HG03378 (cell line): Measurements from ENCODE around the gene SH3PXD2B.
"Not testable (repeated sequence)": the region's sequence is repeated elsewhere in the genome, so short reads cannot be mapped to it uniquely, and the experiment has no call there.

Experiments used
- ATAC-seq: cut with Tn5 transposase; IDR thresholded peaks from one replicate; pipeline ENCODE4 v1.9.1; 2021; ENCODE audit warnings: mild to moderate bottlenecking, moderate library complexity; ENCODE audit not compliant: unreplicated experiment

SH3PXD2B gene

GRCh38 chr5:172486451-172486850, 32.1 kb upstream of the SH3PXD2B start:
- ATAC-seq, result no peak

GRCh38 chr5:172485511-172486202, 31.3 kb upstream of the SH3PXD2B start:
- no peak for ATAC-seq

GRCh38 chr5:172484664-172485063, 30.3 kb upstream of the SH3PXD2B start:
- no peak for ATAC-seq

- ATAC-seq, result no peak
These were observed 28.1 kb upstream of the SH3PXD2B start for GRCh38 chr5:172482156-172483020.

DNA sequence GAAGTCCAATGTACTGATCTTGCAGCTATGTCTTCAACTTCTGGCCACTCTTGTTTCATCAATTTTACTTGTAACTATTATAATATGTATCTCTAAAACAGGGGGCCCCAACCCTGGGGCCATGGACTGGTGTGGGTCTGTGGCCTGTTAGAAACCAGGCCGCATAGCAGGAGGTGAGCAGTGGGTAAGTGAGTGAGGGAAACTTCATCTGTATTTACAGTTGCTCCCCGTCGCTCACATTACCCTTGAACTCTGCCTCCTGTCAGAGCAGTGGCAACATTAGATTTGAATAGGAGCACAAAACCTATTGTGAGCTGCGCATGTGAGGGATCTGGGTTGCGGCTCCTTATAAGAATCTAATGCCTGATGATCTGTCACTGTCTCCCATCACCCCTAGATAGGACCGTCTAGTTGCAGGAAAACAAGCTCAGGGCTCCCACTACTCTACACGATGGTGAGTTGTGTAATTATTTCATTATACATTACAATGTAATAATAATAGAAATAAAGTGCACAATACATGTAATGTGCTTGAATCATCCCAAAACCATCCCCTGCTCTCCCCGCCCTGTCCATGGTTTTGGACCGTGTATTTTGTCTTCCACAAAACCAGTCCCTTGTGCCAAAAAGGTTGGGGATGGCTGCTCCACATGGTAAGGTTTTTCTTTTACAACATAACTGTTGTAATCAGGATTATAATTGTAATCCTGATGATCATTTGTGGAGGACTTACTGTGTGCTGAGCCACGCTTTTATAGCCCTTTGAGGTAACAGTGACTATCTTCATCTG, 26.9 kb upstream of the SH3PXD2B start:
- no peak for ATAC-seq

DNA sequence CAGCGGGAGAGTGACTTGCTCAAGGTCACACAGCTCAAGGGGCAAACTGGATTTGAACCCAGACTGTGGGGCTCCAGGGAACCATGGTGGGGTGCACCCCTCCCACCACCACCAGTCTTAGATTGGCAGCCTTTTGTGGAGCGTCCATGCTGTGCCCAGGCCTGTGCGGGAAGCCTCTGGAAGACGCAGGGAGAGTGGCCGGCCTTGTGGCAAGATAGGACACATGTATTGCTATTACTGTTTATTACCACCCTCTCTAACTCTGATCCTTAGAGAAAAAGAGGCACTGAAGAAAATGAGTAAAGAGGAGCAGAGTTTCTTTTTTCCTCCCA, 25.4 kb upstream of the SH3PXD2B start:
- no peak for ATAC-seq

GRCh38 chr5:172479034-172479783, 24.9 kb upstream of the SH3PXD2B start:
- ATAC-seq, result no peak

- ATAC-seq, result not testable (repeated sequence)
These were observed 24.3 kb upstream of the SH3PXD2B start for GRCh38 chr5:172478695-172479033.

DNA sequence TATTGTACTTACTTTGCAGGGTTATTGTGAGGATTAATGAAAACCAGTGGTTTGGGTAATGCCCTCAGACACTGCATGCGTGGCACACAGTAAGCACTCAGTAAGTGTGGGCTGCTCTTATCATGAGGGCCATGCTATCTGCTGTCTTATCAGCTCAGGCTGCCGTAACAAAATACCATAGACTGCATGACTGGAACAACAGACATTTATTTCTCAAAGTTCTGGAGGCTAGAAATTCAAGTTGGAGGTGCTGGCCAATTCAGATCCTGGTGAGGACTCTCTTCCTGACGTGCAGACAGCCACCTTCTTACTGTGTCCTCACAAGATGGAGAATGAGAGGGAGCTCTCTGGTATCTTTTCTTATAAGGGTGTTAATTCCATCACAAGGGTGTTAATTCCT, 23.9 kb upstream of the SH3PXD2B start:
- ATAC-seq, result no peak

GRCh38 chr5:172477466-172477865, 23.1 kb upstream of the SH3PXD2B start:
- ATAC-seq, result no peak

- no peak for ATAC-seq
These were observed 20.0 kb upstream of the SH3PXD2B start for GRCh38 chr5:172474293-172474692.

- no peak for ATAC-seq
These were observed 19.1 kb upstream of the SH3PXD2B start for GRCh38 chr5:172473427-172473826.

GRCh38 chr5:172469697-172470096, 15.4 kb upstream of the SH3PXD2B start:
- no peak for ATAC-seq

GRCh38 chr5:172466062-172466461, 11.7 kb upstream of the SH3PXD2B start:
- no peak for ATAC-seq

DNA sequence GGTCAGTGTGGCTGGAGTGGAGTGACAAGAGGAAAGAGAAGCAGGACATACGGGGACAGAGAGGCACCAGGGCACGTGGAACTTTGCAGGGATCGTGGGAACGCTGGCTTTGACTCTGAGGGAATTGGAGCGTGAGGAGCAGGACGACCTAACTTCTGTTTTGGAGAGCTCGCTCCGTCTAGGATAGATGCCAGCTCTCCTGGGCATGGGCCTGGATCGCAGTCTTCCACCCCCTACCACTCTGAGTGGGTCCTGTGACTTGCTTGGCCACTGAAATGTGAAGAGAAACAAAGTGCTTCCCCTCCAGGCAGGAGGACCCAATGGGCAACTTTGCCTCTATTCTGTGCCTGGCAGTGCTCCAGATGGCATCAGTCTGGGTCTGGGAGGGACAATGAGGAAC, 8.7 kb upstream of the SH3PXD2B start:
- ATAC-seq, result no peak

GRCh38 chr5:172459783-172460165, 5.4 kb upstream of the SH3PXD2B start:
- no peak for ATAC-seq

GRCh38 chr5:172458976-172459782, 4.9 kb upstream of the SH3PXD2B start:
- ATAC-seq, result no peak

GRCh38 chr5:172456076-172456722, 1.9 kb upstream of the SH3PXD2B start:
- no peak for ATAC-seq

DNA sequence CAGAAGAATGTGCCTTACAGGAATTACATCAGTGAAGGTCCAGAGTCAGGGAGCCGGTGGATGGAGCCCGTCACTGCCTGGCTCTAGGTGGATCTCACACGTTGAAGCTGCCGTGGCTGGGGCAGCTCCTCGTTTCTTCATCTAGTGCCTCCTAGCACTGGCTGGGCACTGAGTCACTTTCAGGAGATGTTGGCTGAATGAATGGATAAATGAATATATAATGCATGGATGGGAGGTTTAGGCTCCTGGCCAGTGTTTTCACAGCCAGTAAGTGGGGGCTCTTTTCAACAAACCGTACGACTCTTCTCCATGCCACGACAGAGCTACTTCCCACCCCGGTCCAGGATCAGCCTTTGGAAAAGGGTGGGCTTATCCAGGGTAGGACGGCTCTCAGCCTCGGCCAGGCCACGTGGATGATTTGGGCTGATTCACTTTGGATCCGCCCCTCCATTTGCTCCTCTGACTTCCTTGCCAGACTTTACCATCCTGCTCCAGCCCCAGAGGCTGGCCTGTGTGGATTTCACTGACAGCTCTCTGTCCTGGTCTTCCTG, 1.3 kb upstream of the SH3PXD2B start:
- no peak for ATAC-seq

DNA sequence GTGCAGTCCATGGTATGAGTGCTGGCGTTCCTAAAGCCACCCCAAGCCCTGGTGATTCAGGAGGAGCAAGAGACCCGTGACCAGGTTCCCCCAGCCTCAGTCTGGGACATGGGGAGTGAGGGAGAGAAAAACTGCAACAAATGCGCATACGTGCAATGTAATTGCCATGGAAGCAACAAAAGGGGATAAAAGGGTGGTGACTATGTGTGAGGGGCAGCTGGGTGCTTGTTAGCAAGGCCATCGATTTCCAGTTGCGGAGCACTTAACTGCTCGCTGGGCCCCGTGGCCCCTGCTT, 709 bp upstream of the SH3PXD2B start:
- no peak for ATAC-seq
